Activated naive CD4-positive, alpha-beta T cell treated with Interleukin-2 at 50 U/mL for 16 hours (primary cell): ENCODE measurements around the gene ORAI3.
A peak's percentile ranks its signal among the peaks of the same experiment; 100 is the strongest.
"Not testable (repeated sequence)": the region's sequence is repeated elsewhere in the genome, so short reads cannot be mapped to it uniquely, and the experiment has no call there.

Experiments
- DNase-seq: peaks from one replicate; pipeline ENCODE4 v3.0.0-alpha.2; 2020

Gene ORAI3

DNA sequence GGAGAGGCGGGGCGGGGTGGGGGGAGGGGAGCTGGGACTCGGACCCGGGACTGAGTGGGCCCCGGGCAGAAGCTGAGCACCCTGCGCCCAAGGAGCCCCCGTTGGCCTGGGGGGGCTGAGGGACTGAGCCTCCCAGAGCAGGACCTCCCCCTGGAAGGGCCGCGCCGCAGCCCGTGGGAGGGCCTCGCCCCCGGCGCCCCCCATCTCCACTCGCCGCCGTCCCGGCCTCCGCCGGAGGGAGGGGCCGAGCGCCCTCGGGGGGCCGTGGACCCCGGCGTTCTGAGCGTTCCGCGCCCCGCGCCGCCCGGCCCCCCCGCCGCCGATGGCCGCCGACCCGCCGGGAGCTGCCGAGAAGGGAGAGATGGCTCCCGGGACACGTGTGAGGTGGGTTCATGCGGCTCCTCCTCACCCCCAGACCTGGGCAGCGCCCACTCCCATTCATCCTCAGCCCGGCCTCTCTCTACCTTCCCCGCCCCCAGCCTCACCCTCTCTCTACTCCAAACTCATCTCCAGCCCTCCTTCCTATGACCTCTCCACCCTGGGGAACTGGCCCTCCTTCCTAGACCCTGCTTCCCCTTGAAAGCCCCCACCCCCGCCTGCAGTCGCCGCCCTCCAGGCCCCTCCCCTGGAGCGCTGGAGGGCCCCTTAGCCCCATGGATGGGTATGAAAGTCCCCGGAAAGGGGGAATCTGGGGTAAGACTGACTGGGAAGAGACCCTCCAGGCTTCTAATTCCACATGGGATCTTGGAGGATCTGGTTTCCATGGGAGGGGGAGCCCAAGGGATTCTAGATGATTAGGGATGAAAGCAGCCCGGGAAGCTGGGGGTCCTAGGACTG lies 24.6 kb upstream of the ORAI3 start:
- DNase-seq, result peak; percentile 20

DNA sequence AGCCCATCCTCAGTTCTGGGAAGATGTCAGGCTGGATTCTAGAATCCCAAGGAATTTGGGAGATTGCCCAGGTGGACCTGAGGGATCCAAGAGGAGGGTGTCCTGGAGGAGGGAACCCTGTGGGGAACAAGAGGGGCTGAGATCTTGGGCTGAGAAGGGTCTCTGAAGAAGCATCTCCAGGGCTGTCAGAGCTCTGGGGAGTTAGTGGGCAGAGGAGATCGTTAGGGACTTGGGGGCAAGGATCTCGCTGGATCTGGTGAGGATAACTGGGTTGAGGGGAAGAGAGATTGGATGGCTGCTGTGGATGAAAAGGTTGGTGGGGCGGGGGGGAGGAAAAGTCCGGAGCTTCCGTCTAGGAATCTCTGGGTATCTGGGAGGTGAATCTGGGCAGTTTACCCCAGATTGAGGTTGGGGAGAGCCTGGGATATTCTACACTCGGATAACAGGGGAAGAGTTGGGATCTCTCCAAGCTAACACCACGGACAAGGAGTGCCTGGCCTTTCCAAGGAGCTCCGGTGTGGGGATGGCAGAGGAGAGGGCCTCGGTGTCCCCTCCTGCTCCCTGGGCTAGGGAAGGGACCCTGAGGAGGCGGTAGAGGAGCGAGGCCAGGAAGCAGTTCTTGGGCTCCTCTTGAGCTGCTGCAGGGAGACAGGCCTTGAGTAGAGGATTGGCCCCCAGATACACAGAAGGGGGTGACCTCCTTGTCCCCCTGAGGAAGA lies 23.8 kb upstream of the ORAI3 start:
- DNase-seq, result no peak

DNA sequence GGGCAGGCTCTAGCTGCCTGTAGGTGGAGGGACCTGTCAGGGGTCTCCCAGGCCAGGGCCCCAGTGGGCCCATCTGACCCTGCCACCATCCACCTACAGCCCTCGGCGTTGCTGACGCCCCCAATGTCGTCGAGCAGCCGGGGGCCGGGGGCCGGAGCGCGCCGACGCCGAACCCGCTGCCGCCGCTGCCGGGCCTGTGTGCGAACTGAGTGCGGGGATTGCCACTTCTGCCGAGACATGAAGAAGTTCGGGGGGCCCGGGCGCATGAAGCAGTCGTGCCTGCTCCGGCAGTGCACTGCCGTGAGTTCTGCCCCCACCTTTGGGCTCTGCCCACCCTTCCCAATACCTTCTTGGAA lies 23.3 kb upstream of the ORAI3 start:
- no peak for DNase-seq

DNA sequence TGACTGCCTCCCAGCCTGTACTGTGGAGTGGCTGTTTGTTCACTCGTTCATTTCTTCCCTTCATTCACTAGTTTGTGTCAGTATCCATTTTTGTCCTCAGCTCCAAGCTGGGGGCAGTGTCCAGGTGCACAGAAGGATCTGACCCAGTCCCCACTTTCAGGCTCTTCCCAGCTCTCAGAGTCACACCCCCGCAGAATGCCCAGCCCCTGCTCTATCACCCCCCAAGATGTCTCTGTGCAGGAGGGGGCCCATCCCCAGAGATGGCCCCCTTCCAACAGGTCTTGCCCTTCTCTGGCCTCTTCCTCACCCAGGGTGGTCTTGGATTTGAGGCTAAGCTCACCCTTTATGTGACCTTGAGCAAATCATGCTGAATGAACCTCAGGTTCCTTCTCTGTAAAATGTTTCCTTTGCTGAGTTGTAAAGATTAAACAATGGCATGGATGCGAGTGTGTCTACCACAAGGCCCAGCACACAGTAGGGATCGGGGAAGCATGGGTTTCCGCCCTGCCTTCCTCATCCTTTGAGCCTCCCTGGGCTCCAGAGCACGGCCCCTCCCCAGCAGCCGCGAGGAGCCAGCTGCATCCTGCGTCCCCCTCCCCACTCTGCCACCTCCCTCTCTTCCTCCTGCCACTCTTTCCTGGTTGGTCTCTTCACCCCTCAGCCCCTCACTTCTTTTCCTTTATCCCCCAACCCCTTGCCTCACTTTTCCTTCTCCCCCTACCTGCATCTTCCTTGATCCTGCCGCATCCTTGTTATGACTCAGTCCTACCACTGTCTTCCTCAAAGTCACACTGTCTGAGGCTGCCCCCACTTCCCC lies 22.7 kb upstream of the ORAI3 start:
- no peak for DNase-seq

DNA sequence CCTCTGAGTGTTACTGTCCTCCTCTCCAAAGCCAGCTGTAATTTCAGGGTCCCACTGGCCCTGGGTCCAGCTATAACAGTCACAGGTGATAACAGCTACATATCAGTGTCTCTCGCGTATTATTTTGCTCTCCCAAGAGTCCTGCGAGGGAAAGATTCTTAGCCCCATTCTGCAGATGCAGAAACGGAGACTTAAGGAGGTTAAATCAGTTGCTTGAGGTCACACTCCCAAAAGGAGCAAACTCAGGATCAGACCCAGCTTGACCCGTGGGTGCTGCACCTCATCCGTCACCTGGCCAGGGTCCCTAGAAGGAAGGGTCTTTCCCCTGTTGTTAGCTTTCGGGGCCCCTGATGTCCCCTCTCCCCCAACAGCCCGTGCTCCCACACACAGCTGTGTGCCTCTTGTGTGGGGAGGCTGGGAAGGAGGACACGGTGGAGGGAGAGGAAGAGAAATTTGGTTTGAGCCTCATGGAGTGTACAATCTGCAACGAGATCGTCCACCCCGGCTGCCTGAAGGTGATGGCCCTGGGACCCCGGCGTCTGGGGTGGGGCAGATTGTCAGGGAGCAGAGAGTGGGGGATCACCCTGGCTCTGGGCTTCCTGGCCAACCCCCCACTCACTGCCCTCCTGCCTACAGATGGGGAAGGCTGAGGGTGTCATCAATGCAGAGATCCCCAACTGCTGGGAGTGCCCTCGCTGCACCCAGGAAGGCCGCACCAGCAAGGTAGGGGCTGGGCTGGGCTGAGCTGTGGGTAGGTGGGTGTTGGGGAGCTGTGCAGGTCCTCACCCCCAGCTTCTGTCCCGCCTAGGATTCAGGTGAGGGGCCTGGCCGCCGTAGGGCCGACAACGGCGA lies 21.7 kb upstream of the ORAI3 start:
- DNase-seq, result no peak

DNA sequence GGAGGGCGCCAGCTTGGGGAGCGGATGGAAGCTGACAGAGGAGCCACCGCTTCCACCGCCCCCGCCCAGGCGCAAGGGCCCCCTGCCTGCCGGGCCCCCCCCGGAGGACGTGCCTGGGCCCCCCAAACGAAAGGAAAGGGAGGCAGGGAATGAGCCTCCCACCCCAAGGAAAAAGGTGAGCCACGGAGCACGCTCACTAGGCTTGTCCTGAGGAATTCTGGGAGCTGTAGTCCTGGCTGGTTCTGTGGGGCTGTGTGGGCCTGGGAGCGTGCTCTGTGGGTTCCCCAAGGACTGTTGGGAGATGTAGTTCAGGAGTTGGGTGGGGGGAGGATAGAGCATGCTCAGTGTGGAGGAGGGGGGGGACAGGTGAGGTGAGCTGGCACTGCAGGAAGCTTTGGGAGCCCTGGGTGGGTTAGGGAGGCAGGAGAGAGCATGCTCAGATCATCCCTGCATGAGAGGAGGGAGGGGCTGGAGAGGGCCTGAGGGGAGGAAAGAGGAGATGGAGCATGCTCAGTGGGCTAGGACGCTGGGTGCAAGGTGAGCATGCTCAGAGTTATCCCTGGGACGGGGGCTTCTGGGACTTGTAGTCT lies 21.0 kb upstream of the ORAI3 start:
- peak; percentile 43 for DNase-seq

DNA sequence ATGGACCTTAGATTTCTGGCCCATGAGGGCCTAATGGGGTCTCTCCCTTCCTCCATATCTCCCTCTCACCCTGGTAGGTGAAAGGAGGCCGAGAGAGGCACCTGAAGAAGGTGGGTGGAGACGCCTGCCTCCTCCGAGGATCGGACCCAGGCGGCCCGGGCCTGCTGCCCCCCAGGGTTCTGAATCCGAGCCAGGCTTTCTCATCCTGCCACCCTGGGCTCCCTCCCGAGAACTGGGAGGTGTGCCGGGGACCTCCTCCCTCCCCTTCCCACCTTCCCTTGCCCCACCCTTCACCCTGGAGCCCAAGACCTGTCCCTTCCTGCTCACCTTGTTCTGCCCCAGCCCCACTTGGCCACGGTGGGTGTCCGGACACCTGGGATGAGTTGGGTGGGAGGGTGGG lies 20.5 kb upstream of the ORAI3 start:
- DNase-seq, result no peak

DNA sequence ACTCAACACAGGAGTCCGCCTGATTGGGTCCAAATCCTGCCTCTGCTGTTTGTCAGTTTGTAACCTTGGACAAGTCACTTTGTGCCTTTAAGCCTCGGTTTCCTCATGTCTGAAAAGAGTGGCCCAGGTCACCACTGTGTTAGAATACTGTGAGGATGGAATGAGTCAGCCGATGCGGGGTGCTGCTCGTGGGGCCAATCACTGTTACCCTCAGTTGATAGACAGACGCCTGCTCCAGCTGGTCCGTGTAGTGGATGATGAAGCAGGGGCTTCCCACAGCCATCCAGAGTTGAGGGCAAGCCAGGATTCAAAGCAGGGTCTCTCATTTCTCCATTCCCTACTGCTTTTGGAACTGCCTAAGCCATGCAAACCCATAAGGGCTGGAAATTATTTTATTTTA lies 19.7 kb upstream of the ORAI3 start:
- no peak for DNase-seq

DNA sequence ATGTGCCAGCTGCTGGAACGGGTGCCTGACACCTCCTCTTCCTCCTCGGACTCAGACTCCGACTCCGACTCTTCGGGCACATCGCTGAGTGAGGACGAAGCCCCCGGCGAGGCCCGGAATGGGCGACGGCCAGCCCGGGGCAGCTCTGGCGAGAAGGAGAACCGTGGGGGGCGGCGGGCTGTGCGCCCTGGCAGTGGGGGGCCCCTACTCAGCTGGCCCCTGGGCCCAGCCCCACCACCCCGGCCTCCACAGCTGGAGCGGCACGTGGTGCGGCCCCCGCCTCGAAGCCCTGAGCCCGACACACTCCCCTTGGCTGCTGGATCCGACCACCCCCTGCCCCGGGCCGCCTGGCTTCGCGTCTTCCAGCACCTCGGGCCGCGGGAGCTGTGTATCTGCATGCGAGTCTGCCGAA lies 18.7 kb upstream of the ORAI3 start:
- DNase-seq, result no peak

DNA sequence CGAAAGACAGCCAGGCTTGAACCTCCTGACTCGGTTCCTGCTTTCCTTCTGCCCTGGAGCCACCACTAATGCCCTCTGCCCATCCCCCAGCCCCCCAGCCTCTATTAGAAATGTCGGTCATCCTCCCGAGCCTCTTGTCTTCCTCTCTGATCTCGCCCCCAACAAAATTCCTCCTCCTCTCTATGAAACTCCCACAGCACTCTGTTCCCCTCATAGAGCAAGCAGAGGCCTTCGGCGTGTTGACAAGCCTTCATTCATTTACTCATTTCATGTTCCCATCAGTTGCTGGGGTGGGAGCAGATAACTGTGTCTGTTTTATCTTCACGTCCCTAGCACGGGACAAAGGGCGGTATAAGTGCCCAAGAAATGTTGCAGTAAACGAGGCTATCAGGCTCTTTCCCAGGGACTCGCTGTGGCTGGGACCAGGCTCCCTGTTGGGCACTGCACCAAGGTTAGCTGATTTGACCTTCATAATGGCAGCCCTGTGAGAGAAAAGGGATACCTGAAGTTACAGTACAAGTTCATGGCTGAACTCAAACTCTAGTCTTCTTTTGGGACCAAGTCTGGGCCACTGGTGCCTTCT lies 17.7 kb upstream of the ORAI3 start:
- DNase-seq, result no peak

DNA sequence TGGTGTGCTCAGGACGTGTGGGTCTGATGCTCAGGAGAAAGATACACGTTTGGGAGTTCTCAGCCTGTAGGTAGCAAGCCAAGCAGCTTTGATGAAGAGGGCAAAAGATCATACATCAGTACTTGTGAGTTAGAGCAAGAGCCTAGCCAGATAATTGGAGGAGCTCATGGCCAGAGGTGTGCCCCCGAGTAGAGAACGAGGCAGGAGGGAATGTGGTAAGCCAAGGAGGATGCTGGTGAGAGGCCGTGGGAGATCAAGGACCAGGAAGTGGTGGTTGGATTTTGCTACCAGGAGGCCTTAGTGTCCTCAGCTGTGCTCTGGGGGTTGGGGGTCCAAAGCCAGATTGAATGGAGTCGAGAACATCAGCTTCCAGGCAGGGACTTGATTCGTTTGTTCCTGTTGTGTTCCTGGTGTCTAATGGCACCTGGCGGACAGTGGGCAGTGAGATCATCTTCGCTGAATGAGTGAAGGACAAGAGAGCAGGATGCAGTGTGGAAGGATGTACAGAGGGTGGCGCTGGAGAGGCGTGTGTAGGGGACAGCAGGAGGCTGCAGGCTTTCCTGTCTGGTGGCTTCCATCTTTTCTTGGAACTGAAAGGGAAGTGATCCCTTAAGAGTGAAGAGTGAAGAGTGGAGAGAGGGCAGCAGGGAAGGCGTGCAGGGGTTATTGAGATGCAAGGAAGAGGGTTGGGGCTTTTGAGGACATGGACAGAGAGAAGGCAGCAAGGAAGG lies 13.9 kb upstream of the ORAI3 start:
- DNase-seq, result peak; percentile 30

DNA sequence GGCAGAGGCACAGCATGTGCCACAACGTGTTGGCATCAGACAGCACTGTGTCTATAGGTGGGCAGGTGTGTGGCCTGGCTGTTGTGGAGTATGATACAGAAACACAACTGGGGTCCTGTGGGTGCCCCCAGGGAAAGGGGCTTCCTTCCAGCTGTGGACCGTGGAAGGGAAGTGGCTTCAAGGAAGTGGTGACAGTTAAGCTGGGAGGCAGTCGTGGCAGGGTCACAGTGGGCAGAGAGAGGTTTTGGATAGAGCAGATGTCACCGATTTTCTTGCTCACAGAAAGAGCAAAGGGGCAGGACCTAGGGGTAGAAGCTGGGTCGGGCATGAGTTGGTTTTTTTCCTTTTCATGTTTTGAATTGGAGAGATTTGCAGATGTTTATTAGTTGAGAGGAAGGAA lies 11.2 kb upstream of the ORAI3 start:
- DNase-seq, result no peak

DNA sequence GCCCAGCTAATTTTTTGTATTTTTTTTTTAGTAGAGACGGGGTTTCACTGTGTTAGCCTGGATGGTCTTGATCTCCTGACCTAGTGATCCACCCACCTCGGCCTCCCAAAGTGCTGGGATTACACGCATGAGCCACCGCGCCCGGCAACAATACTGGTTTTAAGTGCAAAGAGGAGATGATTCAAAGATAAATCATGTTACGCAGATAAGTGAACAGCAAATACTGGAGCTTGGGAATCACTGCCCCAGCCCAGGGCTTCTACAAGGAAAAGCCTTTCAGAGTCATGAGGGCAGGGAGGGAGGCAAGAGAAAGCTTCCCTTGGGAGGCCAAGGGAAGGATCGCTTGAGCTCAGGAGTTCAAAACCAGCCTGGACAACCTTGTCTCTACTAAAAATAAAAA lies 9.3 kb upstream of the ORAI3 start:
- DNase-seq, result not testable (repeated sequence)

DNA sequence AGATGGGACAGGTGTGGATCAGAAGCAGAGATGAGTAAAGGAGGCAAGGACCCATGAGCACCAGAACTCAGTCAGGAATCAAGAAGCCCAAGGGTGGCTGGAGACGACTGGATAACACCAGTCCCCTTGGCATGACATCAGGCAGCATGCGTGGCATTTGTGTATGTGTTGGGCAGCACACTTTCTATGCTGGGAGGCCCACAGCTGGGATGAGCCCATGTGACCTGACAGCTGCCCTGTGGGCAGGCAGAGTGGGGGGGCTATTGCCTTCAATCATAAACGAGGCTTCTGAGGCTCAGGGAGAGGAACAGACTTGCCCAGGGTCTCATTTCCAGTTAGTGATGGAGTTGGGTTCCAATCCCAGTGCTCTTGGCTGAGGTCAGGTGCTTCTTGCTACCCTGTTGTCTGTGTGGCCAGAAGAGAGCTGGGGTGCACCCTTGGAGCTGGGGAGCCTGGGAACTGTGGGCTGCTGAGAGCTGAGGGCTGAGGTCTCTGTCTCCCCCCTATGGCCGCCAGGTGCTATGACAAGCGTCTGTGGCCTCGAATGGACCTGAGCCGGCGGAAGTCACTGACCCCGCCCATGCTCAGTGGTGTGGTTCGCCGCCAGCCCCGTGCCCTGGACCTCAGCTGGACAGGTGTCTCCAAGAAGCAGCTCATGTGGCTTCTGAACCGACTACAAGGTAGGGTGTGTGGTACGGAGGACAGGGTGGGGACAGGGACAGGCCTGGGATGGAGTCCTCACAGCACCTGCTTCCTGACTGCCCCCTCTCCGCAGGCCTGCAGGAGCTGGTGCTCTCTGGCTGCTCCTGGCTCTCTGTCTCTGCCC lies 7.1 kb upstream of the ORAI3 start:
- DNase-seq, result peak; percentile 71

DNA sequence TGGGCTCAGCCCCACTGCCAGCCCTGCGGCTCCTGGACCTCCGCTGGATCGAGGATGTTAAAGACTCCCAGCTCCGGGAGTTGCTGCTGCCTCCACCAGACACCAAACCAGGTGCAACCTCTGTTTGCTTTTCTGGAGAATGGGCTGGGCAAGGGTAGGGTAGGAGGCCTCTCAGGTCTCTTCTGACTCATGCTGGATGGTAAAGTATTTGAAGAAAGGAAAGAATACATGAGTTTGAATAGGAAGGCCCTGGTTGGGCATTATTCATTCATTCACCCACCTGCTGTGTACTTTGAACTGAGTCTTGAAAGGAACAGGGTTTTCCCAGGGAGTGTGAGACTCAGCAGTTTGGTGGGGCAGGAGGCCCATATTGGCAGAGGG lies 6.5 kb upstream of the ORAI3 start:
- no peak for DNase-seq

DNA sequence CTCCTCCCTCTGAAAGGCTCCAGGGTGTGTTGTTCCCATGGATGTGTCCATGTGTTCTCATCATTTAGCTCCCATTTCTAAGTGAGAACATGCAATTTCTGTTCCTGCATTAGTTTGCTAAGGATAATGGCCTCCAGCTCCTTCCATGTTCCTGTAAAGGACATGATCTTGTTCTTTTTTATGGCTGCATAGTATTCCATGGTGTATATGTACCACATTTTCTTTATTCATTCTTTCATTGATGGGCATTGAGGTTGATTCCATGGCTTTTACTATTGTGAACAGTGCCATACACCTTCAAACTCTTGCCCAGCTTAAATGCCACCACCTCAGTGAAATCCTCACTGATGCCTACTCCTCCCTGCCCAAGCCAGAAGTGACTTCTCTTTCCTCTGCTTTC lies 4.5 kb upstream of the ORAI3 start:
- DNase-seq, result no peak

DNA sequence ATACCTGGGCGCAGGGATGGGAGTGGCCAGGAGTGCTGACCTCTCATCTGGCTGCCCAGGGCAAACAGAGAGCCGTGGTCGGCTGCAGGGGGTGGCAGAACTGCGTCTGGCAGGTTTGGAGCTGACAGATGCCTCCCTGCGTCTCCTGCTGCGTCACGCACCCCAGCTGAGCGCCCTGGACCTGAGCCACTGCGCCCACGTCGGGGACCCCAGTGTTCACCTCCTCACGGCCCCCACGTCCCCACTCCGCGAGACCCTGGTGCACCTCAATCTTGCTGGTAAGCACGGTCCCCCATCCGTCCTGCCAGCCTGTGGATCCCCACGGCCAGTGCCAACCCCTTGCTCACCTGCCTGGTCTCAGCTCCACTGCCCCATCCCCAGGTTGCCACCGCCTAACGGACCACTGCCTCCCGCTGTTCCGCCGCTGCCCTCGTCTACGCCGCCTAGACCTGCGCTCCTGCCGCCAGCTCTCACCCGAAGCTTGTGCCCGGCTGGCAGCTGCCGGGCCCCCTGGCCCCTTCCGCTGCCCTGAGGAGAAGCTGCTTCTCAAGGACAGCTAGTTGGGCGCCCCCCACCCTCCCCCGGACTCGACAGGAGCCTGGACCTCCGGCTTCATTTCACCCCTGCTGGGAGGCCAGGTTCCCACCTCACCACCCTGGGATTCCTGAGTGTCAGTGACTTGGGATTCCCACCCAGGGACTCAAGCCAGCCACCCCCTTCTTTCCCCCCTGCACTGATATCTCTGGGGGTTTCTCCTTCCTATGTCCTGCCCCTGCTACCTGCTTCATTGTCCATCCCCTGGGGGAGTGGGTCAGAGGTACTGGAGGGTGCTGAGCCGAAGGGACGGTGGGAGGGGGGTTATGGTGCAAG lies 2.0 kb upstream of the ORAI3 start:
- DNase-seq, result no peak

DNA sequence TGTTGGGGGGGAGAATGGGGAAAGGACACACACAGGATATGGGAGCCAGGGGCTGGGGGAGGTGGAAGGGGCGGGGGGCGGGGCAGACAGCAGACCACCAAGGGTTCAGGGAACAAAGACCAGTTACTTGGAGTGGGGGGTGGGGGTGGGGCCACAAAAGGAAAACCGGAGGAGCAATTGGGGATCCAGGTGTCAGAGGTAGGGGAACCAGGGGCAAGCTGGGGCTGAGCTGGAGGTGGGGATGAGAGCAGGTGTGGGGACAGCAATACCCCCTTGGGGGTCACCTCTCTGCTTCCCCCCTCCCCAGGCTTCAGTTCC lies 1.4 kb upstream of the ORAI3 start:
- no peak for DNase-seq

DNA sequence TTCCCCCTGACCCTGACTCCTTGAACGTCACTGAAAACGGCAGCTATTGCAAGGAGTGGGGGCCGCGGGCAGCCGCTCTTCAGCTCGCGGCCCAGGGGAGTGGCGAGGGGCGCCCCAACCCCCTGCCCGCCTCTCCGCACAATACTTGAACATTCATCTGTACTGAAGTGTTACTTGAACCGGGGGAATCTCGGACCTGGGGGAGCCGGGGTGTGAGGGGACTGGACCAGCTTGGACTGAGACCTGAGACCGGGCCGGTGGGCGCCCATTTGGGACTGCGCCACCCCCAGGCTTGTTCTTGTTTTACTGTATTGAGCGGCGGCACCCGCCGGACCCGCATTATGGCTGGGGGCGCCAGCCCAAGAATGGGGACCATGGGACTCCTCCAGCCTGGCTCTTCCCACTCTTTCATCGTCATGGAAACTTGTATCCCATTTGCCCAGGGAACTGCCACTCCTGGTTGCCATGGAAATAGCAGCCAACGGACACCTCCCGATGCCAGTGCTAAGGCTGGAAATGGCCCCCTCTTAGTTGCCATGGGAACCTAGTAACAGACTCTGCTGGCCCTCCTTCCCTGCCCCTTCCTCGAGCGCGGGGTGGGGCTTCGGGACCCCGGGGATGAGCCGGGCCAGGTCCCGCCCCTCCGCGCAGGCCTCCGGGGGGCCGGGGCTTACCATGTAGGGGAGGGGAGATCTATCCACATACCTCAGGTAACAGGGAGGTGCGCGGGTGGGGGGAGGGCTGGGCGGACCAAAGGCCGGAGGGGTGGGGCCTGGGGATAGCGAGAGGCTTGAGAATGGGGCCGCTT lies 805 bp upstream of the ORAI3 start:
- no peak for DNase-seq
